Measurements from ENCODE around the gene GAREM2. TPM values are rescaled to one million over a fixed set of nuclear protein-coding genes. Genes with fewer than 3 reads are reported as not detected.
A peak's percentile ranks its signal among the peaks of the same experiment; 100 is the strongest.

GAREM2 gene
- total and polyA plus RNA-seq, 9 of the 15 experiments (the other 6 are each of a cell fraction or from before 2014, with no cell fraction given), result 1.7 to 12.4 (median 2.5) TPM

GRCh38 chr2:26139269-26140183, 33.4 kb upstream of the GAREM2 start (continued):
- TF ChIP-seq ZBTB5 (IDR thresholded peaks at IDR 0.05) (no peak), STAT5A (IDR thresholded peaks at IDR 0.05; ENCODE audit: borderline replicate concordance, low read length) (no peak), ZNF23 (CRISPR knock-in tag; IDR thresholded peaks at IDR 0.05) (no peak), KAT2B (IDR thresholded peaks at IDR 0.05; ENCODE audit: low read depth, low read length) (no peak), CBFA2T3 (IDR thresholded peaks at IDR 0.05) (no peak), TAF15 (IDR thresholded peaks at IDR 0.05; ENCODE audit: low read depth, low read length) (no peak), XRCC4 (IDR thresholded peaks at IDR 0.05; ENCODE audit: extremely low read depth, insufficient read depth, insufficient read length) (no peak), ZNF696 (CRISPR knock-in tag; conservative IDR thresholded peaks at IDR 0.05) (no peak), FOXP1 (CRISPR knock-in tag; IDR thresholded peaks at IDR 0.05) (no peak), IRF2 (CRISPR knock-in tag; IDR thresholded peaks at IDR 0.05) (no peak), FOXM1 (IDR thresholded peaks at IDR 0.05; ENCODE audit: low read depth) (no peak), FOXM1 (CRISPR knock-in tag; IDR thresholded peaks at IDR 0.05; ENCODE audit: low read depth) (no peak), ZBTB2 (IDR thresholded peaks at IDR 0.05) (no peak), ZNF75A (CRISPR knock-in tag; IDR thresholded peaks at IDR 0.05) (0 out of 2 replicates have a peak, but pooled peaks have one; percentile 24), LCOR (CRISPR knock-in tag; IDR thresholded peaks at IDR 0.05) (no peak), MTA2 (IDR thresholded peaks at IDR 0.05; ENCODE audit: low read depth) (no peak), OTX1 (CRISPR knock-in tag; IDR thresholded peaks at IDR 0.05) (no peak), ETS2 (tag; IDR thresholded peaks at IDR 0.05; ENCODE audit: borderline replicate concordance, poor library complexity, severe bottlenecking) (no peak), KLF6 (CRISPR knock-in tag; IDR thresholded peaks at IDR 0.05; ENCODE audit: borderline replicate concordance) (no peak), ZNF785 (CRISPR knock-in tag; IDR thresholded peaks at IDR 0.05) (no peak), HBP1 (CRISPR knock-in tag; IDR thresholded peaks at IDR 0.05) (peak; percentile 90; the same call in 1 of the 2 replicates), SUPT5H (IDR thresholded peaks at IDR 0.05) (peak; percentile 54; the same call in 1 of the 2 replicates), E2F1 (CRISPR knock-in tag; IDR thresholded peaks at IDR 0.05) (no peak), ASH1L (IDR thresholded peaks at IDR 0.05; ENCODE audit: borderline replicate concordance, low read depth, partially characterized antibody) (no peak)
